ENCODE measurements around the gene APC2.

The APC2 gene

DNA sequence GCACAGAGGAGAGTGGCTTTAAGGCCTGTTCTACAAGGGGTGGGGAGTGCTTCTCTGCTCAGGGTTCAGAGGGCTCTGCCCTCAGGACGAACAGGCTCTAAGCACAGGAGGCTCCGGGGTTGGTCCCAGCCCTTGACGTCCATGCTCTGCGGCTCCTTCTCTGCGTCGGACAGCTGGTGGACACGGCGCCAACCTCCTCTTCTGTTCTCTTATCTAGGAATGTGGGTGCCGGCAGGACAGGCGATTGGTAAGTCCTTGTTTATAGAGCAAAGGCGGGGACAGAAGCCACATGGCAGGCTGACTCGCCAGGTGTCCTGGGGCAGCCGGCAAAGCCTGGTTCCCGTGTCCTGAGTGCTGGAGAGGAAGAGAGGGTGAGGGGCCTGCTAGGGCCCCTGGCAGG lies 20.2 kb upstream of the APC2 start:
- no peak for DNase-seq

DNA sequence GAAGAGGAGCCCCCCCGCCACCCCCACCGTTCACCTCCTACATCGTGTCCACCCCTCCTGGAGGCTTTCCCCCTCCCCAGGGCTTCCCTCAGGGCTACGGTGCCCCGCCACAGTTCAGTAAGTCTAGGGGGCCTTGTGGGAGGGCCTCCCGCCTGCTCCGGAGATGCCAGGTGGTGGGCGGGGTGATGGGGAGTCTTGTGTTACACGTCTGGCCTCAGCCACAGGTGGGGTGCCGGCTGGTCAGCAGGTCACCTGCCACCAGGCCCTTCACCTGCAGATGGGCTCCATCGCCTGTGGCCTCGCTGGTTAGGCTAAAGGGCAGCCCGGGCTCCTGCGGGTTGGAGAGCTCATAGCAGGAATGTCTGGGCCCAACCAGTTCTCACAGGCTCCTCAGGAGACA lies 19.7 kb upstream of the APC2 start:
- DNase-seq = no peak

DNA sequence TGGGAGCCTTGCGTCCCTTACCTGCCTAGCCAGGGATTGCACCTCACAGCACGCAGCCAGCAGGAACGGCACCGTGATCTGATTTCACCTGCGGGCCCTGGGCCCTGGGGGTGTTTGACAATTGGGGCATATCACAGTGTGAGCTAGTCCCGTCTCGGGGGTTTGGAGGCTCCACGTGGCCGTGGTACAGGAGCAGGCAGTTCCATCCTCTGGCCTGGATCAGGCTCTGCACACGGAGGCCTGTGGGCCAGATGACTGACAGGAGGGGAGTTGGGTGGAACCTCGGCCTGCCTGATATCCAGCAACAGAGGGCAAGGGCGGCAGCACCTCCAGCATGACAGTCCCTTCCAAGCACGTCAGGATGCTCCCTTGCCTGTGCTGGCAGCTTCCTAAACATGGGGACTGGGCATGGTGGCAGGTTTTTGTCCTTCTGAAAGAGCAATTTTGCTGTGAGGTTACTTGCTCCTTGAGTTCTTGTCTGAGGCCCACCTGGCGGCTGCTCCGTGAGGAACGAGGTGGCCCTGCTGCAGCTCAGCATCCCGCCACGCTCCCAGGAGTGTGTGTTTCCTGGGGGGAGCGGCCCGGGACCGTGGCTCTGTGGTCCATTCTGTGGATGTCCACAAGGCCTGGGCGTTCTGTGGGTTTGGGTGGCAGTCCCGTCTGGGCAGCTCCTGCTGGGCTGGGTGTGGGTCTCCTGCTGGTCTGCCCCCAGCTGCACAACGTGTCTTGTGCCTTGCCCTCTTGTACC lies 18.0 kb upstream of the APC2 start:
- DNase-seq = no peak

DNA sequence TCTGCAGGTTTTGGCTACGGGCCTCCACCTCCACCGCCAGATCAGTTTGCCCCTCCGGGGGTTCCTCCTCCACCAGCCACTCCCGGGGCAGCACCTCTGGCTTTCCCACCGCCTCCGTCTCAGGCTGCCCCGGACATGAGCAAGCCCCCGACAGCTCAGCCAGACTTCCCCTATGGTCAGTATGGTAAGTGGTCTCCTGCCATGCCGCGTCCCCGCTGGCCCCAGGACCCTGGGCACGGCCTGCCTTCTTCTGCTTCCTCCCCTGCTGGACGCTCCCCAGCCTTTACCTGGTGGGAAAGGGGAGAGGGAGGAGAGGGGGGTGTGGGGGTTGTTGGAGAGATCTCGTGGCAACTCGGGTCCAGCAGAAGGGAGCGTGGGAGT lies 17.4 kb upstream of the APC2 start:
- no peak for DNase-seq

DNA sequence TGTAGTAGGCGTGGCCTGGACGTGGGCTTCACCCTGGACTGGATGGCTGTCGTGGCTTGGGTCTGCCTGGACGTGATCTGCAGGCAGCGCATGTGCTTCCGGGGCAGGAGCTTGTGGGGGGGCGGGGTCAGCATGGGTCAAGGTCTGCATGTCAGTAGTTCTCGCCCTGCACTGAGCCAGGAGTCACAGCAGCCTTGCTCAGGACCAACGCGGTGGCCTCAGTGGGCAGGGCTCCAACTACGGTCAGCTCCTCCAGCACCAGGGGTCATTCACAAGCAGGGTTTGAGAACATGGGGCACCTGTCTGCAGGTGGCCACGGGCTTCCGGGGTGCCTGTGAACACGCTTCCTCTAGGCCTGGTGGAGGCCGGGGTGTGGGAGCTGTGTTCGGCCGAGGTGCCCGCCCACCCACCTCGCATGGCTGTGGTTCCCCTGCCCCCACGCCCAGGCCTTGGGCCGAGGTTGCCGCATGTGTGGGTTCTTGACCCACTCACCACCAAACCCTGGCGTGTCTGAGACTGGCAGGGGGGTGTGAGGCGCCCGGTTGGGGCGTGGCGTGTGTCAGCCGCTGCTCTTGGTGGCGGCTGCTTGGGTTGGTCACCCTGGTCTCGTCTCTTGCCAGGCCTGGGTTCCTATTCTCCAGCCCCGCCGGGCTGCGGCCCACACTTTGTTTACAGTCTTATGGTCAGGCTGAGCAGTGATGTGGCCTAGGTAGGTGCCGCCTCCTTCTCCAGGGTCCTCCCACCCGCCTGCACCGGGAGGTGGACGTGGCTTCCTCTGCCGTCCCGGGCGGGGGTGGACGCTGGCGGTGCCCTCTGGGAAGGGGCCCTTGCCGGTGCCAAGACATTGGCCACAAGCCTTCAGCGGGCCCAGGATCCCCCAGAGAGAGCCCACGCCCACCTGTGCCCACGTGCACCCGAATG lies 16.5 kb upstream of the APC2 start:
- no peak for DNase-seq

DNA sequence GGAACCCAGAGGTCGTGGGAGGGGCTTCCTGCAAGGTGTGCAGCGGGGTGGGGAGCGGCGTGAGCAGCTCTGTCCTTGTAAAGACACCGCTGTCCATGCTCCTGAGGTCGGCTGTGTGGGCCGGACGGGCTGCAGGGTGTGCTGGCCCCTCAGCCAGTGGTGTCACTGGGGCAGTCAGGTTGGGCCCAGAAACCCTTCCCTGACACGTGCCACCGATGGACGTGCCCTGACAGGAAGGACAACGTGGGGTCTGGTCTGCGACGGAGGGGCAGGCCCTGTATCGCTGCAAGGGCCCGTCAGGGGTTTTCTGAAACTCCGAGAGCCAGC lies 15.9 kb upstream of the APC2 start:
- DNase-seq = no peak

DNA sequence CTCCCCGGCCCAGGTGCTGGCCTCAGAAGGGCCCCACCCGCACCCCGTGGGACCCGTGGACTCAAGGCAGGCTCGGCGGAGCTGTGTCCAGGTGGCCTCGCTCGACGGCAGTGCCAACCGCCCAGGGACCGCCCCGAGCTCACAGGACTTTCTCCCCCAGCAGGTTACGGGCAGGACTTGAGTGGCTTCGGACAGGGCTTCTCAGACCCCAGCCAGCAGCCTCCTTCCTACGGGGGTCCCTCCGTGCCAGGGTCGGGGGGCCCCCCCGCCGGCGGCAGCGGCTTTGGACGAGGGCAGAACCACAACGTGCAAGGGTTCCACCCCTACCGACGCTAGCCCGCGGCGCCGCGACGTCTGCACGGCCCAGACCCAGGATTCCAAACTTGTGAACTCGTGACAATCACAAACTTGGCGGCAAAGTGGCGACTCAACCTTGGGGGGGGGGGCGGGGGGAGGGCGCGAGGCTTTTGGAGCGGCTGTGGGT lies 15.3 kb upstream of the APC2 start:
- DNase-seq = no peak

DNA sequence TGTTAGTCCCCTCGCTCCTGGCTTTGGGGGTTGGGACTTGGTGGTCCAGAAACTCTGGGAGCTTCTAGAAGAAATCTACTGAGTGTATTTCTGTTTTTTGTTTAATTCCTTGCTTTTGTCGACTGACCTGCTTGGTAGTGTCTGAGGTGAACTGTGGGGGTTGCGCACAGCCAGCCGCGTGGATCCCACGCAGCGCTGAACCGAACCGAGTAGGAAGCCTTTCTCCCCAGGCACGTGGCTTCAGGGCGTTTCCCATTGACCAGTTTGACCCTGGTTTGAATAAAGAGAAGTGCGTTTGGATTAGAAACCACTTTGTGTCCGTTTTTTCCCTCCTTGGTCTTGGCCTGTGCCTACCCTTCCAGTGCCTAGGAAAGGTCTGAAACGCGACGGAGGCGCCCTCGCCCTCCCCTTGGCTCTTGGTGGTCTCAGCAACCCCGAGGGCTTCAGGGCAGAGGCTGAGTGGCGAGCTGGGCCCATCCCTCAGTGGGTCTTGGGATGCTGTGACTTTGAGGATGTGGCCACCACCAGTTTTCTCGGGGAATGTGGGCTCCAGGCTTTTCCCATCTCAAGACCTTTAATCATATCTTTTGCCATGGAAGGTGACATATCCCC lies 14.4 kb upstream of the APC2 start:
- no peak for DNase-seq

DNA sequence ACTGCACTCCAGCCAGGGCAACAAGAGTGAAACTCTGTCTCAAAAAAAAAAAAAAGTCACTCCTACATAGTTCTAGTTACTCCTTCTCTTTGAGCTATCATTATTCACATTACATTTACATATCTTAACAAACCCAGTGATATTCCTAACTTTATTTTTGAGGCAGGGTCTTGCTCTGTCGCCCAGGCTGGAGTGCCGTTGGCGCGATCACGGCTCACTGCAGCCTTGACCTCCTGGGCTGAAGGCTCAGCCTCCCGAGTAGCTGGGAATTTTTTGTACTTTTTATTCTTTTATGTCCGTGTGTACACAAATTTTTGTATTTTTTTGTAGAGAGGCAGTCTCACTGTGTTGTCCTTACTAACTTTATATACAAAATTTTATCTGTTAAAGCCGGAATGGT lies 12.3 kb upstream of the APC2 start:
- no peak for DNase-seq

DNA sequence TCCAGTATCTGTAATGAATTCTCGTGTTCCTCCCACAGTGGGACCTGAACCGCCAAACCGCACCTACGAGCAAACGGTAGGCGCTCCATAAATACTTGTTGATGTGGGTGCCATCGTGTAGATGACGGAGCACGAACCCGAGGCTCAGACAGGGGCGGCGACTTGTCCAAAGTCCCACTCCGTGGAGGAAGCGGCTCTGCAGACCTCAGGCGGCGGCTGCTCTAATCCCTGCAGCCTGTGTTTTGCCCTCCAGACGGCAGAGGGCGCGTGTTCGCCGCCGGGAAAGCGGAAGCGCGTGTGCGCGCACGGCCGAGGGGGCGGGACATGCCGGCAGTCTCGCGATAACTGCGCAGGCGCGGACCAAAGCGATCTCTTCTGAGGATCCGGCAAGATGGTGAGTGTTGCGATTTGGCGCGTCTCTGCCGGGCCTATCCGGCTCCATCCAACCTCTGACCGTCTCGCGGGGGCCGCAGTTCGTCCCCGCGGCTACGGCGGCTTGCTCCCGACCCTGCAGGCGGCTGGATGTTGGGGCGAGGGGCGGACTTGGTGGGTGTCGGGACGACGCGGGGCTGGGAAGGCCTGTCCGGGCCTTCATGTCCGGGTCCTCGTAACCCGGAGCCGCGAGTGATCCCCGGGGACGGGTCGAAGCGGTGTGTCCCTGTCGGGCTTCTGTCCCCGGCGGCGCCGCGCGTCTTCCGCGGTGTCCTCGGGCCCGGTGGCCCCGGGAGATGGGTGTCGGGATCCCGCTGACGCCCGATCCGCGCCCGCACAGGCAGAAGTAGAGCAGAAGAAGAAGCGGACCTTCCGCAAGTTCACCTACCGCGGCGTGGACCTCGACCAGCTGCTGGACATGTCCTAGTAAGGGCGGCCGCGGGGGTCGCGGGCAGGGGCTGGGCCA lies 11.6 kb upstream of the APC2 start, which contains the start of gene RPS15:
TSS of gene RPS15 (plus strand) at position 362 of the 898 bp plus-strand sequence. CDS start at position 392, 30 bp downstream.
- peak; percentile 94 for DNase-seq

DNA sequence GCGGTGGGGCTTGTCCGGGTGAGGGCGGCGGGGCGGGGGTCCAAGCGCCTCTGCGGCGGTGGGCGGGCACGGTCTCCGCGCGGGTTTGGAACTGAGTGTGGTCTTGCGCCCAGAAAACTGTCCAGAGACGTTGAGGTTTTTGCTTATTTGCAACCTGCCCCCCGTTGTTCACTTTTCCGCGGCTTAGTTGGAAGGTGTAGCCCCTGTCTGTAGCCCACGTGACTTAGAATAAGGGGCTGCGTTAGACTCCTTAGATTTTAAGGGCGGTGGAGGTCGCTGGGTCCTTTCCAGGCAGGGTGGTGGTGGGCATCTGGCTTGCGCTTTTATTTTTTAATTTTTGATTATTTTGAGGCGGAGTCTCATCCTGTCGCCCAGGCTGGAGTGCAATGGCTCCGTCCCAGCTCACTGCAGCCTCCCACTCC lies 11.0 kb upstream of the APC2 start:
- DNase-seq = no peak

DNA sequence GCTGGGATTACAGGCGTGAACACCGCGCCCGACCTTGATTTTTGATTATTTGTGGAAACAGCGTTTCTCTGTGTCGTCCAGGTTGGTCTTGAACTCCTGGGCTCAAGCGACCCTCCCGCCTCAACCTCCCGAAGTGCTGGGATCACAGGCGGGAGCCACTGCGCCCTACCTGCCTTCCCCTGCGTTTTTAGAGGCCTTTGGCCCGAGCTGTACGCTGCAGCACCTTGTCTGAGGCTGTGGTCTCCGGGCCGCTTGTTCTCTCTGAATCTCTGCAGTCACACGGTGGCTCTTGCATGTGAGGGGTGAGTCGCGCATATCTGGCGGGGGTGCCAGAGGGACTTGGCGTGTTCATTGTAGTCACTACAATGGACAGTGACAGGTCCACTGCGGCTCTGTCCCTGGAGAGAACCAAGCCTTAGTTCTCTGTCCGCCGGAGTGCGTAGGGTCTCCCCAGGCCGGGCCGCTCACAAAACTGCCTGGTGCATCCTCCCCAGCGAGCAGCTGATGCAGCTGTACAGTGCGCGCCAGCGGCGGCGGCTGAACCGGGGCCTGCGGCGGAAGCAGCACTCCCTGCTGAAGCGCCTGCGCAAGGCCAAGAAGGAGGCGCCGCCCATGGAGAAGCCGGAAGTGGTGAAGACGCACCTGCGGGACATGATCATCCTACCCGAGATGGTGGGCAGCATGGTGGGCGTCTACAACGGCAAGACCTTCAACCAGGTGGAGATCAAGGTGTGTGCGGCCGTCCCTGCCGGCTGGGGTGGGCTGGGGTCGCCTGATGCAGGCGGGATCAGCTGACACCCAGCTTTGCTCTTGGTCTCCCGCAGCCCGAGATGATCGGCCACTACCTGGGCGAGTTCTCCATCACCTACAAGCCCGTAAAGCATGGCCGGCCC lies 10.2 kb upstream of the APC2 start:
- DNase-seq = peak; percentile 21

DNA sequence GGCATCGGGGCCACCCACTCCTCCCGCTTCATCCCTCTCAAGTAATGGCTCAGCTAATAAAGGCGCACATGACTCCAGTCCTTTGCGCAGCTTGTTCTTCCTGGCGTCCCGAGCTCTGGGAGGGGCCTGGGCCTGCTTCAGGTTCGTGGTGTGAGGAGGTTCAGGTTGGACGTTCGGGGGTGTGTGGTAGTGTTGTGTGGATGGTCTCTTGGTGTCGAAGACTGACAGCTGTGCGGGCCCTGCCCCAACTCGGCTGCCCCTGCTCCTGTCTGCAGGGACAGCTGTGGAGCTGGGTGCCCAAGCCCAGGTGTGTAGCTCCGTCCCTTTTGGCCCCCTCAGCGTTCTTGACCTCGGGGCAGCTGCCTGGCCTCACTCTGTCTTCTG lies 9.5 kb upstream of the APC2 start:
- no peak for DNase-seq

DNA sequence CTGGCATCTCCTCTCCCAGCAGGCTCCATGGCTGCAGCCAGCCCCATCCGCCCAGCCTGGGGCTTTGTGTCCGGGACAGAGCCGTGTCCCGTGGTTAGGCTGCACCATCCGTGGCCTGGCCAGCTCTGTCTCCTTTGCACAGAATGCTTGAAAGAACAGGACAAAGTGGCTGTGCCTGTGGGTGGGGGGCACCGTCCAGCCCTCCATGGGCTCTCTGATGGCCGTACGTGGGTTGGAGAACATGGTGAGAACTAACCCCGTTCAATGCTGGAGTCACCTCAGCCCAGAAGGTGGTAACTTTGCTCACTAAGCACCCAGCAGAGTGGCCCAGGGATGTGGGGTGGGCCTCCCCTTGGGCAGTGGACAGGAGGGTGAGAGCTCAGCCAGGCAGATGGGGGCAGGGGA lies 8.9 kb upstream of the APC2 start:
- DNase-seq = no peak

DNA sequence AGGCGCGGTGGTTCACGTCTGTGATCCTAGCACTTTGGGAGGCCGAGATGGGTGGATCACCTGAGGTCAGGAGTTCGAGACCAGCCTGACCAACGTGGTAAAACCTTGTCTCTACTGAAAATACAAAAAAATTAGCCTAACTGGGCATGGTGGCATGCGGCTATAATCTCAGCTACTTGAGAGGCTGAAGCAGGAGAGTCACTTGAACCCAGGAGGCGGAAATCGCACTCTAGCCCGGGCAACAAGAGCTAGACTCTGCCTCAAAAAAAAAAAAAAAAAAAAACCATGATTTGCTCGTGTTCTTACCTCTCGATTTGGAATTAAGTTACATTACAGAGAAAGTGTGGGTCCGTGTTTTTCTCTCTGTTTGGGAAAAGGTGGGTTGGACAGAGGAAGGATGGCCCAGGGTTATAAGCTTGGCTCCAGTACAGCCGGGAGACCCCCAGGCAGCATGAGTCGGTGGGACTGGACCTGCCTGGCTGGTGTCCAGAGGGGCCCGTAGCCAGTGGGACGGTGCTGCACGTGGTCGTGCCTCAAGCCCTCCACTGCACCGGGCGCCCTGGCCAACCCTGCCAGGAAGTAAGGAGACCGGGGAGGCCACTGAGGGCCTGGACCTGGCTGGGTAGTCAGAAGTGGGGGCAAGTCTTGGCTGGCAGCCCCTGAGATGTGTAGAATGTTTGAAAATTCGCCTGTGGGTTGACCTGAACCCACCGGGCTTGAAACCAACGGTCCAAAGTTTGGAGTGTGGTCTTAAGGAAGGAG lies 8.1 kb upstream of the APC2 start:
- no peak for DNase-seq

DNA sequence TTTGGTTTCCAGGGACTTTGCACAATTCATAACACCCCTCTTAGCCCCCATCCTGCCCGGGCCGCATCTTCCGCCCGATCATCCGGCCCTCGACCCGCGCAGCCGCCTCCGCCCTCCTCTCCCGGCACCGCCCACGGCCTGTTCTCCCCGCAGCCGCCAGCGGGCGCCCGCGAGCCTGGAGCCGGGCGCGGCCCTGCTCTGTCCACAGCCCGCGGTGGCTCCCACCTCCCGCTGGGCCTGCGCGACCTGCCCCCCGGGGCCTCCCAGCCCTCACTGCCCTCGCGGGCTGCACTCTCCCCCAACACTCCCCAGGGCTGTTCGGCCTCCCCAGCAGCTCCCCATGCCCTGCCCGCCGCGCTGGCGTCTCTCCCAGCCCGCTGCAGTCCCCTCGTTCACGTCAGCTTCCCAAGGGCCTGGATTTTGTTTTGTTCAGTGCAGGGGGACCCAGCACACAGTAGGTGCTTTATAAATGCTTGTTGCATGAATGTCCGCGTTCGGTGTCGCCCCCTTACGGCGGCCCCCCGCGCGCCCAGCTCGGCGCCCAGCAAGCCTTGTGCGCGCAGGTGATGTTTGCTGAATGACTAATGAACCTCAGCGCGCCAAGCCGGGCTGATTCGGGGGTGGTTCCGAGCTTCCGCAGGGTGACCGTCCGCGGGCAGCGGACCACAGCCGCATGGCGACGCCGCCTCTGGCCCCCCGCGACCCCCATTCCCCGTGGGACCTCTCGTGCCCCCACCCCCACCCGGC lies 4.6 kb upstream of the APC2 start:
- DNase-seq = peak; percentile 67

DNA sequence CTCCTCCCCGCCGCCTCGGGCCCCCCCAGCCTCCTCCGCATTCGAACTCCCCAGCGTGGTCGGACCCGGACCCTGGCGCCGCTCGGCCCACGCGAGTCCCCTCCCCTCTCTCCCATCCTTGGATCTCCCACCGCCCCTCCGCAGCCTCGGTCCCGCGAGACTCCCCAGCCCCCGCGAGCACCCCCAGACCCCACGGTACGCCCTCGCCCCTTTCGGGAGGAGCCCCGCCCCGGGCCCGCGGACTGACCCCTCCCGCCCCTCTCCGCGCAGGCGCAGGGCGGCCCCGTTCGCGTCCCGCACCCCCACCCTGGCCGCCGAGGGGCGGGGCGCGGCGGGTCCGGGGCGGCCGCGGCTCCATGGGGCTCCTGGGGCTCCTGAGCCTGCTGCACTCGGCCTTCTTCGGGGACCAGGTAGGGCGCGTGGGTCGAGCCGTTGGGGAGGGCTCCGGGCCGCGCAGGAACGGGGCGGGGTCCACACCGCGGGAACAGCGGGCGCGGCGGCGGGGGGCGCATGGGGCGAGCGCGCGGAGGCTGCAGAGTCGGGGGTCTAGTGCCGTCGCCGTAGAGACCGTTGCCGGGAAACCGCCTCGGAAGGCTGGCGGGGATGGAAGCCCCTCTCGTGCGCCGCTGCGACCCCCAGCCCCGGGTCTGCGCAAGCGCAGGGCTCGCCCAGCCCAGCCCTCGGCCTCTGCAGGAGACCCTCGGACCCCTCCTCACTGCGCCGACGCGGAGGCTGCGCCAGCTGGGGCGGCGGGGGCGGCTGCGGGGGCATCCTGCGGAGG lies 3.8 kb upstream of the APC2 start:
- DNase-seq = no peak

DNA sequence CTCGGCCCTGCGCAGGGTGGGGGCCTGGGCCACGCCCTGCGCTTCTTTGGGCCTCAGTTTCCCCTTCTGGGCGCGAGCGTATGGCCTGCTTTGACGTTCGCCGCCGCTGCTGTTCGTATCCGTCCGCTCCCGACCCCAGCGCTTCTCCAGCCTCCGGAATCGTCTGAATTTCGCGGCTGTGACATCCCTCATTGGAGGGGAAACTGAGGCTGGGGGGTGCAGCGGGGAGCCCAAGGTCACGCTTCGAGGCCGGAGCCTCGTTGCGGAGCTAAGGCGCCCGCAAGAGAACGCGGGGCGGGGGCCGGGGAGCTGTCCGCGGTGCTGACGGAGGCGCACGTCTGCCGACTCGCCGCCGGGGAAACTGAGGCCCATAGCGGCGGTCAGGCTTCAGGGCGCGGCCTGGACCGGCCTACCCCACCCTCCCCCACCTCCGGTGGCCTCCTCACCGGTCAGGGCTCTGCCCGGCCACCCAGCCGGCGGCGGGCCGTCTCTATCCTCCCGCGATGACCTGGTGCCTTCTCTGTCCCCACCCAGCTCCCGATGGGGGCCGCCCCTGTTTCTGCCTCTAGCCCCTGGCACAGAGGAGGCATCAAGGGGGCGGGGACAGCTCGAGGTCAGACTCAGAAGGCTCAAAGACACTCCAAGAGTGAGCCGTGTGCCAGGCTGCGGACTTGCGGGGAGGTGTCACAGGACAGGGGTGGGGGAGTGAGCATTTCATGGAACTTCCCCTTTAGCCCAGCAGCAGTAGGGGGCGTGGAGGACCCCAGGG lies 3.0 kb upstream of the APC2 start:
- no peak for DNase-seq
